Measurements from ENCODE around the gene TRIM17.

The TRIM17 gene

DNA sequence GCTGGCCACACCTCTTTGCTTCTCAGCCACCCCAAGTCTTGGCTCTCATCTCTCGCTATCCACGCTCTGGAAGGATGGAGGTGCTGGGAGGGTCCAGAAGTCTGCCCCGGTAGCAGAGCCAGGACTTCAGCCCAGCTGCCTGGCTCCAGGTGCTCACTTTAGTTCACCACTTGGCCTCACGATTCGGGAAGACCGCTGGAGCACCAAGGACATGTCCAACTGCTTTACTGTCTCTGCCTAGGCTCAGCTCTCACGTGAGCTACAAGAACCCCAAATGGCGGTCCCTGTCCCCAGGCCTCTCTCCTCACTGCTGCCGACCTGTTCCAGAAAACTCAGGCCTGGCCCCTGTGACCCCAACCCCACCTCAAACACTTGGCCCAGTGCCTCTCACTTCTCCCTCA is 13.4 kb downstream of the TRIM17 start:
- Histone ChIP-seq H4K20me1 (ENCODE audit: insufficient read depth, low read length) (no peaks in the 10 kb centered on the region), H3K4me1 (ENCODE audit: insufficient read depth, low read length, severe bottlenecking) (peaks cover 26% of the 10 kb centered on the region), H3K36me3 (ENCODE audit: insufficient read depth, low read length) (peaks cover 6% of the 10 kb centered on the region), H3K9me2 (ENCODE audit: low read depth, low read length) (no peaks in the 10 kb centered on the region), H2AFZ (ENCODE audit: low read length) (no peak overlapping the region), H3F3A (ENCODE audit: insufficient read depth, low read length) (no peaks in the 10 kb centered on the region), H3K27ac (ENCODE audit: low read depth, low read length, poor library complexity, severe bottlenecking) (no peak overlapping the region), H3K9me3 (ENCODE audit: low read length) (no peaks in the 10 kb centered on the region), H3K4me2 (ENCODE audit: low read length) (no peak overlapping the region), H3K27me3 (ENCODE audit: insufficient read depth, low read length) (no peaks in the 10 kb centered on the region), H3K4me3 (ENCODE audit: low read depth, low read length, poor library complexity, severe bottlenecking) (no peak overlapping the region), H3K79me2 (ENCODE audit: insufficient read depth, low read length) (peaks cover 20% of the 10 kb centered on the region; the same call in 1 of the 2 replicates), H3K9ac (ENCODE audit: low read length) (no peak overlapping the region)
- no peak for TF ChIP-seq EZH2 (IDR thresholded peaks at IDR 0.05; ENCODE audit: borderline replicate concordance, low read length)
- TF ChIP-seq, protein P1, sequence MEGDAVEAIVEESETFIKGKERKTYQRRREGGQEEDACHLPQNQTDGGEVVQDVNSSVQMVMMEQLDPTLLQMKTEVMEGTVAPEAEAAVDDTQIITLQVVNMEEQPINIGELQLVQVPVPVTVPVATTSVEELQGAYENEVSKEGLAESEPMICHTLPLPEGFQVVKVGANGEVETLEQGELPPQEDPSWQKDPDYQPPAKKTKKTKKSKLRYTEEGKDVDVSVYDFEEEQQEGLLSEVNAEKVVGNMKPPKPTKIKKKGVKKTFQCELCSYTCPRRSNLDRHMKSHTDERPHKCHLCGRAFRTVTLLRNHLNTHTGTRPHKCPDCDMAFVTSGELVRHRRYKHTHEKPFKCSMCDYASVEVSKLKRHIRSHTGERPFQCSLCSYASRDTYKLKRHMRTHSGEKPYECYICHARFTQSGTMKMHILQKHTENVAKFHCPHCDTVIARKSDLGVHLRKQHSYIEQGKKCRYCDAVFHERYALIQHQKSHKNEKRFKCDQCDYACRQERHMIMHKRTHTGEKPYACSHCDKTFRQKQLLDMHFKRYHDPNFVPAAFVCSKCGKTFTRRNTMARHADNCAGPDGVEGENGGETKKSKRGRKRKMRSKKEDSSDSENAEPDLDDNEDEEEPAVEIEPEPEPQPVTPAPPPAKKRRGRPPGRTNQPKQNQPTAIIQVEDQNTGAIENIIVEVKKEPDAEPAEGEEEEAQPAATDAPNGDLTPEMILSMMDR (IDR thresholded peaks at IDR 0.05; ENCODE audit: low read length): no peak

DNA sequence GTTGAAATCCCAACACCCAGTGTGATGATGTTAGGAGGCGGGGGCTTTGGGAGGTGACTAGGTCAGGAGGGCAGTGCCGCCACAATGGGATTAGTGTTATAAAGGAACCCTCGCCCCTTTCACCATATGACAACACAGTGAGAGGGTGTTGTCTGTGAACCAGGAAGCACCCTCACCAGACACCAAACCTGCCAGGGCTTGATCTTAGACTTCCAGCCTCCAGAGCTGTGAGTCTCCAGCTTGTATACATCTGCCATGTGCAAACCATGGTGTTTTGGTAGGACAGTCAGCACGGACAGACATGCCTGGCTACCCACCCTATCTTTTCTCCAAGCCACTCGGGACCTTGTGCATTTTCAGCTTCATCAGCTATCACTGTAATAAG is 14.0 kb downstream of the TRIM17 start:
- Histone ChIP-seq H3K4me2 (ENCODE audit: low read length) (no peak overlapping the region), H3K27ac (ENCODE audit: low read depth, low read length, poor library complexity, severe bottlenecking) (no peak overlapping the region), H3K9me2 (ENCODE audit: low read depth, low read length) (no peaks in the 10 kb centered on the region)

DNA sequence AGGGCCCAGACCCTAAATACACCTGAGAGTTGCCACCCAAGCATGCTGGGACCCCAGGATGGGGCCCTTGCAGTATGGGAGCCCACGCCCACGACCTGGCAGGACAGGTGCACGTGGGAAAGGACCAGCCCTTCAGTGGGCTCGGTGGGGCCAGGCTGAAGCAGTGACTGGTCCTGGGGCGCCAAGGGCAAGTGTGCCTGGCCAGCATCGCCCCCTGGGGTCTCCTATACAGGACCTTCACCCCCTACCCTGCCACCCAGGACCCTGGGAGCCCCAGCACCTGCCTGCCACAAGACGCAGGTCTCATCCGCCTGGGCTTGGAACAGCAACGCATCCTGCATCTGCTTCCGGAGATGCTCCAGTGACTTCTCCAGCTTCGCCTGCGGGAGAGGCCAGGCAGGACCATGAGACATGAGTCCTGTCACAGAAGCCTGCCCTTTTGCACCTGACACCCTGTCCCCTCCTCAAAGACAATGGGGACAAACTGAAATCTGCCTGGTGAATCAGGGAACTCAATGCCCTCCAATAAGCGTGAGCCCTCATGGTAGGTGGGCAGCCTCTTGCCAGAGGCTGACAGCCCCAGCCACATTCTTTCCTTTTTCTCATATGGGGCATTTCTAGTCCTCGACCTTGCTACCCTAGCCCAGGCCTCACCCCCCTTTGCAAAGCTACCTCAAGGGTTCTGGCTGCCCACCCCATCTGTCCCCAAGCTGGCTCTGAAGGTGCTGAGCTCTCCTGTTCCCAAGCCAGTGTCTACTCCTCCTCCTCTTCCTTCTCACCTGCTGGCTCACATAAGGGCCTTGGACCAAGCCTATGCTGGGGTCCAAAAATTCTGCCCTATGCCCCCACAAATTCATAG is 14.7 kb downstream of the TRIM17 start:
- H3F3A ChIP-seq (ENCODE audit: insufficient read depth, low read length): no peaks in the 10 kb centered on the region
- H3K4me2 ChIP-seq (ENCODE audit: low read length): no peak overlapping the region
- H3K9me2 ChIP-seq (ENCODE audit: low read depth, low read length): no peaks in the 10 kb centered on the region
- peaks cover 18% of the 10 kb centered on the region for H3K4me1 ChIP-seq (ENCODE audit: insufficient read depth, low read length, severe bottlenecking)
- H2AFZ ChIP-seq (ENCODE audit: low read length): no peak overlapping the region
- H3K27me3 ChIP-seq (ENCODE audit: insufficient read depth, low read length): no peaks in the 10 kb centered on the region
- H4K20me1 ChIP-seq (ENCODE audit: insufficient read depth, low read length): no peaks in the 10 kb centered on the region
- no peak for TF ChIP-seq EZH2 (IDR thresholded peaks at IDR 0.05; ENCODE audit: borderline replicate concordance, low read length)
- TF ChIP-seq, protein P1 (IDR thresholded peaks at IDR 0.05; ENCODE audit: low read length): no peak
- H3K9me3 ChIP-seq (ENCODE audit: low read length): no peaks in the 10 kb centered on the region
- H3K27ac ChIP-seq (ENCODE audit: low read depth, low read length, poor library complexity, severe bottlenecking): no peak overlapping the region
- peaks cover 20% of the 10 kb centered on the region; the same call in 1 of the 2 replicates for H3K79me2 ChIP-seq (ENCODE audit: insufficient read depth, low read length)
- peaks cover 17% of the 10 kb centered on the region for H3K36me3 ChIP-seq (ENCODE audit: insufficient read depth, low read length)
- H3K4me3 ChIP-seq (ENCODE audit: low read depth, low read length, poor library complexity, severe bottlenecking): no peak overlapping the region
- no peak overlapping the region for H3K9ac ChIP-seq (ENCODE audit: low read length)

More for the DNA sequence above, 14.0 kb downstream of the TRIM17 start:
- H3K36me3 ChIP-seq (ENCODE audit: insufficient read depth, low read length): peaks cover 11% of the 10 kb centered on the region
- H3K9me3 ChIP-seq (ENCODE audit: low read length): no peaks in the 10 kb centered on the region
- no peak overlapping the region for H3K9ac ChIP-seq (ENCODE audit: low read length)
- H4K20me1 ChIP-seq (ENCODE audit: insufficient read depth, low read length): no peaks in the 10 kb centered on the region
- TF ChIP-seq EZH2 (IDR thresholded peaks at IDR 0.05; ENCODE audit: borderline replicate concordance, low read length): no peak
- TF ChIP-seq, protein P1 (IDR thresholded peaks at IDR 0.05; ENCODE audit: low read length): no peak
- H3K4me1 ChIP-seq (ENCODE audit: insufficient read depth, low read length, severe bottlenecking): peaks cover 23% of the 10 kb centered on the region
- H2AFZ ChIP-seq (ENCODE audit: low read length): no peak overlapping the region
- no peaks in the 10 kb centered on the region for H3K27me3 ChIP-seq (ENCODE audit: insufficient read depth, low read length)
- H3K79me2 ChIP-seq (ENCODE audit: insufficient read depth, low read length): peaks cover 20% of the 10 kb centered on the region; the same call in 1 of the 2 replicates
- no peak overlapping the region for H3K4me3 ChIP-seq (ENCODE audit: low read depth, low read length, poor library complexity, severe bottlenecking)
- no peaks in the 10 kb centered on the region for H3F3A ChIP-seq (ENCODE audit: insufficient read depth, low read length)
